GM10266 (cell line): ENCODE results near the gene GALNS.
"Not testable (repeated sequence)": the region's sequence is repeated elsewhere in the genome, so short reads cannot be mapped to it uniquely, and the experiment has no call there.

ENCODE experiments used
- DNase-seq: peaks from one replicate; pipeline ENCODE4 v3.0.0; 2012; ENCODE audit errors: extremely low spot score
- CTCF ChIP-seq: IDR thresholded peaks from 2 replicates; pipeline ENCODE4 v1.5.1; 2012; ENCODE audit warnings: mild to moderate bottlenecking, low read depth; ENCODE audit not compliant: control insufficient read depth, insufficient read depth; ENCODE audit errors: missing control alignments

GALNS gene

GRCh38 chr16:88777471-88778270, 79.1 kb downstream of the GALNS start:
- TF ChIP-seq CTCF: no peak
- no peak for DNase-seq

- no peak for TF ChIP-seq CTCF
- DNase-seq: no peak
Observed at GRCh38 chr16:88775825-88776224, 80.9 kb downstream of the GALNS start.

GRCh38 chr16:88774544-88775393, 82.0 kb downstream of the GALNS start:
- no peak for DNase-seq
- TF ChIP-seq CTCF: no peak

GRCh38 chr16:88773812-88774291, 82.9 kb downstream of the GALNS start:
- no peak for TF ChIP-seq CTCF
- no peak for DNase-seq

GRCh38 chr16:88772871-88773811, 83.6 kb downstream of the GALNS start:
- DNase-seq: no peak
- TF ChIP-seq CTCF: no peak

- not testable (repeated sequence) for DNase-seq
Observed at GRCh38 chr16:88771781-88772180, 85.0 kb downstream of the GALNS start.

- TF ChIP-seq CTCF: no peak
- no peak for DNase-seq
Observed at GRCh38 chr16:88771294-88771772, 85.4 kb downstream of the GALNS start.
